Smooth muscle cell (in vitro differentiated cells): Measurements from ENCODE around the gene VEGFA. TPM values are rescaled to one million over a fixed set of nuclear protein-coding genes. Genes with fewer than 3 reads are reported as not detected.

Experiments used
- DNase-seq: peaks from one replicate; lab custom pipeline; 2025; ENCODE audit not compliant: unreplicated experiment; lab: John Stamatoyannopoulos, UW
- H2AFZ ChIP-seq: fragments of 200-600 bp; sonication (generic); 2 replicates; pipeline ENCODE4 v1.6.0; 2016; ENCODE audit warnings: antibody characterized with exemption, low read depth, mild to moderate bottlenecking
- H3F3A ChIP-seq: fragments of 200-600 bp; sonication (generic); 2 replicates; pipeline ENCODE4 v1.6.0; 2017; ENCODE audit warnings: antibody characterized with exemption, low read depth
- H3K27ac ChIP-seq: fragments of 200-600 bp; sonication (generic); 2 replicates; pipeline ENCODE4 v1.5.1; 2016; ENCODE audit warnings: low read depth, mild to moderate bottlenecking
- H3K27me3 ChIP-seq: fragments of 200-600 bp; sonication (generic); 2 replicates; pipeline ENCODE4 v1.6.1; 2016; ENCODE audit warnings: low read depth, mild to moderate bottlenecking
- H3K36me3 ChIP-seq: fragments of 200-600 bp; sonication (generic); 2 replicates; pipeline ENCODE4 v1.5.1; 2016; ENCODE audit warnings: low read depth
- H3K4me1 ChIP-seq: fragments of 200-600 bp; sonication (generic); 2 replicates; pipeline ENCODE4 v1.5.1; 2016; ENCODE audit warnings: low read depth
- H3K4me2 ChIP-seq: fragments of 200-600 bp; sonication (generic); 2 replicates; pipeline ENCODE4 v1.6.0; 2016; ENCODE audit warnings: mild to moderate bottlenecking
- H3K4me3 ChIP-seq: fragments of 200-600 bp; sonication (generic); 2 replicates; pipeline ENCODE4 v1.5.1; 2016; ENCODE audit warnings: mild to moderate bottlenecking
- H3K79me2 ChIP-seq: fragments of 200-600 bp; sonication (generic); 2 replicates; pipeline ENCODE4 v1.6.0; 2016; ENCODE audit warnings: low read depth, mild to moderate bottlenecking
- H3K9ac ChIP-seq: fragments of 200-600 bp; sonication (generic); 2 replicates; pipeline ENCODE4 v1.6.0; 2016; ENCODE audit warnings: low read depth
- H3K9me3 ChIP-seq: fragments of 200-600 bp; sonication (generic); replicated peaks from 2 replicates; pipeline ENCODE4 v1.5.1; 2016; ENCODE audit warnings: low read depth
- H4K20me1 ChIP-seq: fragments of 200-600 bp; sonication (generic); 2 replicates; pipeline ENCODE4 v1.6.0; 2016; ENCODE audit warnings: low read depth
- CTCF ChIP-seq: fragments of 200-600 bp; sonication (generic); IDR thresholded peaks from 2 replicates; pipeline ENCODE4 v1.5.1; 2017; ENCODE audit warnings: borderline replicate concordance, mild to moderate bottlenecking, antibody characterized with exemption; ENCODE audit not compliant: insufficient read depth, poor library complexity, severe bottlenecking
- WGBS: methylation state at CpG from one replicate; pipeline ENCODE4 v1.1.7; 2016; ENCODE audit warnings: low lambda C conversion rate; 5-methylcytosine and 5-hydroxymethylcytosine counted together
- polyA plus RNA-seq: library from polyadenylated mRNA; unstranded; fragments of >200 nt; fragmentation: Nextera tagmentation; extraction: Ambion mirVana; gene quantifications from 2 replicates; pipeline ENCODE4 v1.2.1, GENCODE V29; 2016
- total RNA-seq: library from RNA; depleted of rRNA; stranded (reverse); fragments of >200 nt; gene quantifications from 2 replicates; pipeline ENCODE4 v1.2.3, GENCODE V29; 2014

Gene VEGFA
- total and polyA plus RNA-seq, 2 experiments from 2014 or later: 116 to 136 TPM

DNA sequence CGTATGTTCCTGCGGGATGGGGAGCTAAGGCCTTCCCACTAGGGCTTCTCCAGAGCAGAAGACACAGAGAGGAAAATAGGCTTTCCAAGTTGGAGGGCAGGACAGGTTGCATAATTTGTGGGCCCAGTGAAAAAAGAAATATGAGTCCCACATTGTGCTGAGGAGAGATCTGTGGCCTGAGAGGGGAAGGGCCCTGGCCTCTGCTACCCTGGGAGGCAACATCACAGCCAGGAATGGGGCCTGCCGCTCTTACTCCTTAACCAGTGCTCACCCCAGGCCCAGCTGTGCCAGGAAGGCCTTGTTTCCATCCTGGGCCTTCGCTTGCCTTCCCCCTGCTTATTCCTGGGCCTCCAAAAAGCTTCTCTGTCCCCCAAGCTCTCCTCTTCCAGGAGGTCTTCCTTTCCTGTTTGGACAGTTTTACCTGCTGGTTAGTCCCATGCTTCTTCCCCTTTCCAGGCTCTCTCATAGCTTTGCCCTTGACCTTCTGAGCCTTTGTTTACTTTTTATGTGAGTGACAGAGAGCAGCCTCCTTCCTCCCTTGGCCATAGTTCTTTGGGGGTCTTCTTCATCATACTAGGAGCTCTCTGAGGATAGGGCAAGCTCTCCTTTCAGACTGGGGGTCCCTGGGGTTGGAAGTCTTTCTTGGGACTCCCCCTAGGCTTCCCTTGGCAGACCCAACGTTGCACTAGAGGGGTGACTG is 26.2 kb upstream of the VEGFA start:
- WGBS: 82% methylated on average over 5 of the region's 5 CpGs
- H3K36me3 ChIP-seq: no peaks in the 10 kb centered on the region
- DNase-seq: no peak

DNA sequence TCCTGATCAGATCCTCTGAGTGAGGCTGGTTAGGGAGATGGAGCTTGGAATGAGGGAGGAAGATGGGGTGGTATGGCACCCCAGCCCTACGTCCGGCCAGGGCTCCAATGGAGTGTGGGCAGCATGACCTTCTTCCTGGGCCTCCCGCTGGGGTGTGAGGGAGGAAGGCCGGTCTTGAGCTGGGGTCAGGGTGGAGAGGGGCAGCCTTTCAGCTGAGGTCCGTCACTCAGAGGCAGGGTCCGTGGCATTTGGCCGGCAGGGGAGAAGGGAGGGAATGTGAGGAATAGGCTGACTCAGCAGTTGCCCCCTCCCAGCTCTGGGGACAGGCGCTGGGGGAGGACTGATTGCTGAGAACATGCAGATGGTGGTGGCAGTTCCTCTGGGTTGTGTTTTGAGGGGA is 25.5 kb upstream of the VEGFA start:
- no peak overlapping the region for H3K4me3 ChIP-seq
- no peaks in the 10 kb centered on the region for H3K9me3 ChIP-seq
- H3K4me2 ChIP-seq: no peak overlapping the region
- H4K20me1 ChIP-seq: no peaks in the 10 kb centered on the region
- H3F3A ChIP-seq: peaks cover 6% of the 10 kb centered on the region
- no peak overlapping the region for H3K9ac ChIP-seq
- H3K27ac ChIP-seq: no peak overlapping the region
- no peaks in the 10 kb centered on the region for H3K27me3 ChIP-seq
- no peaks in the 10 kb centered on the region for H3K36me3 ChIP-seq
- H3K4me1 ChIP-seq: peaks cover 26% of the 10 kb centered on the region
- no peak for TF ChIP-seq CTCF
- H3K79me2 ChIP-seq: no peaks in the 10 kb centered on the region
- H2AFZ ChIP-seq: no peak overlapping the region
- no peak for DNase-seq
- 65% methylated on average over 8 of the region's 8 CpGs for WGBS

More for the DNA sequence above, 26.2 kb upstream of the VEGFA start:
- no peak for TF ChIP-seq CTCF
- H2AFZ ChIP-seq: no peak overlapping the region
- no peaks in the 10 kb centered on the region for H3K79me2 ChIP-seq
- no peaks in the 10 kb centered on the region for H4K20me1 ChIP-seq
- H3K4me1 ChIP-seq: peaks cover 26% of the 10 kb centered on the region
- H3K9ac ChIP-seq: no peak overlapping the region
- H3K27me3 ChIP-seq: no peaks in the 10 kb centered on the region
- no peak overlapping the region for H3K4me3 ChIP-seq
- no peak overlapping the region for H3K4me2 ChIP-seq
- peaks cover 6% of the 10 kb centered on the region for H3F3A ChIP-seq
- H3K9me3 ChIP-seq: no peaks in the 10 kb centered on the region
- H3K27ac ChIP-seq: no peak overlapping the region

GRCh38 chr6:43744931-43745727 is 24.9 kb upstream of the VEGFA start:
- Histone ChIP-seq H4K20me1 (no peaks in the 10 kb centered on the region), H3K9ac (no peak overlapping the region), H3K27me3 (no peaks in the 10 kb centered on the region), H3K4me2 (no peak overlapping the region), H3K79me2 (no peaks in the 10 kb centered on the region), H3K27ac (no peak overlapping the region), H3K4me1 (peaks cover 23% of the 10 kb centered on the region), H3K4me3 (no peak overlapping the region), H3K36me3 (no peaks in the 10 kb centered on the region), H3K9me3 (no peaks in the 10 kb centered on the region), H2AFZ (no peak overlapping the region), H3F3A (peaks cover 6% of the 10 kb centered on the region)
- DNase-seq: no peak
- no peak for TF ChIP-seq CTCF
- 85% methylated on average over 16 of the region's 16 CpGs for WGBS
